Fibroblast of lung (primary cell): ENCODE results near the gene CRIP2. TPM values are rescaled to one million over a fixed set of nuclear protein-coding genes. Genes with fewer than 3 reads are reported as not detected.
A peak's percentile ranks its signal among the peaks of the same experiment; 100 is the strongest.

Source experiments
- DNase-seq, 2 donors: peaks; one replicate each; pipeline versions ENCODE4 v3.0.0 to v3.0.0-alpha.2; 2010; ENCODE audit warnings: low read depth in 2 of 2
- H2AFZ ChIP-seq: 2 replicates; pipeline ENCODE4 v1.5.1; 2012; ENCODE audit warnings: low read length, control low read depth, inconsistent platforms
- H3K27ac ChIP-seq: 2 replicates; pipeline ENCODE4 v1.5.1; 2011; ENCODE audit warnings: low read length, control low read depth; ENCODE audit not compliant: insufficient read depth
- H3K27me3 ChIP-seq: 2 replicates; pipeline ENCODE4 v1.5.1; 2011; ENCODE audit warnings: mild to moderate bottlenecking, low read length; ENCODE audit not compliant: control insufficient read depth, insufficient read depth
- H3K36me3 ChIP-seq: 2 replicates; pipeline ENCODE4 v1.5.1; 2011; ENCODE audit warnings: low read length; ENCODE audit not compliant: control insufficient read depth, insufficient read depth
- H3K4me1 ChIP-seq: 2 replicates; pipeline ENCODE4 v1.5.1; 2011; ENCODE audit warnings: low read length; ENCODE audit not compliant: control insufficient read depth, insufficient read depth; ENCODE audit errors: extremely low read depth
- H3K4me2 ChIP-seq: 2 replicates; pipeline ENCODE4 v1.5.1; 2011; ENCODE audit warnings: low read length, control low read depth; ENCODE audit not compliant: insufficient read depth; ENCODE audit errors: extremely low read depth
- H3K4me3 ChIP-seq, 4 experiments: fragments of 200-600 bp in 1 of 4; sonication (generic) in 1 of 4; replicated peaks in 1 of 4; 2 replicates each; pipeline ENCODE4 v1.5.1; 2011 to 2016; ENCODE audit warnings: low read length in 4 of 4, low read depth in 3 of 4, mild to moderate bottlenecking in 3 of 4, control low read depth in 2 of 4, inconsistent platforms in 1 of 4, mixed read lengths in 1 of 4; ENCODE audit not compliant: insufficient read depth in 1 of 4; ENCODE audit errors: control extremely low read depth in 1 of 4
- H3K79me2 ChIP-seq: 2 replicates; pipeline ENCODE4 v1.5.1; 2012; ENCODE audit warnings: mild to moderate bottlenecking, low read length, inconsistent platforms; ENCODE audit not compliant: control insufficient read depth, insufficient read depth
- H3K9ac ChIP-seq: 2 replicates; pipeline ENCODE4 v1.5.1; 2011; ENCODE audit warnings: mild to moderate bottlenecking, low read length, control low read depth; ENCODE audit not compliant: insufficient read depth
- H3K9me3 ChIP-seq: 2 replicates; pipeline ENCODE4 v1.5.1; 2012; ENCODE audit warnings: low read depth, low read length; ENCODE audit not compliant: control insufficient read depth, insufficient read depth
- H4K20me1 ChIP-seq: 2 replicates; pipeline ENCODE4 v1.5.1; 2011; ENCODE audit warnings: low read length; ENCODE audit not compliant: control insufficient read depth, insufficient read depth; ENCODE audit errors: extremely low read depth
- CTCF ChIP-seq, 2 donors: IDR thresholded peaks in 1 of 2; conservative IDR thresholded peaks in 1 of 2; 1 replicate in 1 of 2; 2 replicates in 1 of 2; pipeline ENCODE4 v1.5.1; 2011 to 2012; ENCODE audit warnings: low read length in 2 of 2, control low read depth in 1 of 2, inconsistent platforms in 1 of 2, low read depth in 1 of 2, mild to moderate bottlenecking in 1 of 2
- EZH2 ChIP-seq: IDR thresholded peaks from 2 replicates; pipeline ENCODE4 v1.5.1; 2012; ENCODE audit warnings: low read length, control low read depth, mild to moderate bottlenecking; ENCODE audit errors: missing control alignments
- polyA plus RNA-seq, 2 donors: library from polyadenylated mRNA; depleted of rRNA in 1 of 2; stranded (reverse) in 1 of 2; unstranded in 1 of 2; fragments of >200 nt; gene quantifications; 2 replicates each; pipeline ENCODE4 v1.2.1, GENCODE V29; 2011 to 2012; ENCODE audit warnings: missing spikeins in 1 of 2
- total RNA-seq: library from RNA; depleted of rRNA; stranded (reverse); fragments of >200 nt; gene quantifications from 2 replicates; pipeline ENCODE4 v1.2.1, GENCODE V29; 2014

Gene CRIP2
- total and polyA plus RNA-seq, 2 donors (not counting 1 experiment from before 2014, with no cell fraction given), result 58.9 to 68.5 TPM

GRCh38 chr14:105488781-105489541, 14.3 kb downstream of the CRIP2 start:
- no peaks in the 10 kb centered on the region for H3K9me3 ChIP-seq
- peaks cover 3% of the 10 kb centered on the region for H3K79me2 ChIP-seq
- H3K27ac ChIP-seq, result no peak overlapping the region
- no peak overlapping the region for H3K4me2 ChIP-seq
- H3K4me1 ChIP-seq, result peaks cover 4% of the 10 kb centered on the region
- H3K36me3 ChIP-seq, result no peaks in the 10 kb centered on the region
- H2AFZ ChIP-seq, result no peak overlapping the region
- H3K27me3 ChIP-seq, result peaks cover 19% of the 10 kb centered on the region
- TF ChIP-seq CTCF (conservative IDR thresholded peaks at IDR 0.05 in 1 of 2, IDR thresholded peaks at IDR 0.05 in 1 of 2; ENCODE audit: low read depth in 1 of 2, low read length in 2 of 2) (no peak), EZH2 (no peak)
- H3K4me3 ChIP-seq, result peak overlapping the region in 1 of 4 experiments; percentile 70
- H4K20me1 ChIP-seq, result no peaks in the 10 kb centered on the region
- no peak for DNase-seq
- no peak overlapping the region for H3K9ac ChIP-seq

GRCh38 chr14:105489542-105490266, 15.1 kb downstream of the CRIP2 start:
- Histone ChIP-seq H3K4me2 (peak overlapping the region; percentile 92), H3K4me1 (peaks cover 4% of the 10 kb centered on the region), H3K27me3 (peaks cover 19% of the 10 kb centered on the region), H3K9ac (peak overlapping the region; percentile 88), H2AFZ (peak overlapping the region; percentile 65), H3K79me2 (peaks cover 3% of the 10 kb centered on the region), H3K4me3 (peak overlapping the region; percentile 39 to 70 (median 64)), H3K9me3 (no peaks in the 10 kb centered on the region), H3K36me3 (no peaks in the 10 kb centered on the region), H4K20me1 (no peaks in the 10 kb centered on the region), H3K27ac (peak overlapping the region; percentile 90)
- peak; percentile 56 to 69 for TF ChIP-seq CTCF (conservative IDR thresholded peaks at IDR 0.05 in 1 of 2, IDR thresholded peaks at IDR 0.05 in 1 of 2; ENCODE audit: low read depth in 1 of 2, low read length in 2 of 2)
- no peak for TF ChIP-seq EZH2
- DNase-seq, result peak; percentile 77 to 79

- H3K9ac ChIP-seq, result peak overlapping the region; percentile 88
- H3K4me1 ChIP-seq, result peaks cover 4% of the 10 kb centered on the region
- no peaks in the 10 kb centered on the region for H3K9me3 ChIP-seq
- H3K79me2 ChIP-seq, result peaks cover 3% of the 10 kb centered on the region
- H3K4me3 ChIP-seq, result peak overlapping the region; percentile 39 to 70 (median 64)
- H4K20me1 ChIP-seq, result no peaks in the 10 kb centered on the region
- DNase-seq, result no peak
- peak overlapping the region; percentile 90 for H3K27ac ChIP-seq
- H3K27me3 ChIP-seq, result peaks cover 19% of the 10 kb centered on the region
- H3K4me2 ChIP-seq, result peak overlapping the region; percentile 92
- TF ChIP-seq CTCF (conservative IDR thresholded peaks at IDR 0.05 in 1 of 2, IDR thresholded peaks at IDR 0.05 in 1 of 2; ENCODE audit: low read depth in 1 of 2, low read length in 2 of 2), result no peak
- no peak for TF ChIP-seq EZH2
- H2AFZ ChIP-seq, result peak overlapping the region; percentile 23
- no peaks in the 10 kb centered on the region for H3K36me3 ChIP-seq
These were observed 15.6 kb downstream of the CRIP2 start for GRCh38 chr14:105490267-105490571.
